ENCODE data around the gene CAMK1D.
"Not testable (repeated sequence)": the region's sequence is repeated elsewhere in the genome, so short reads cannot be mapped to it uniquely, and the experiment has no call there.

DNA sequence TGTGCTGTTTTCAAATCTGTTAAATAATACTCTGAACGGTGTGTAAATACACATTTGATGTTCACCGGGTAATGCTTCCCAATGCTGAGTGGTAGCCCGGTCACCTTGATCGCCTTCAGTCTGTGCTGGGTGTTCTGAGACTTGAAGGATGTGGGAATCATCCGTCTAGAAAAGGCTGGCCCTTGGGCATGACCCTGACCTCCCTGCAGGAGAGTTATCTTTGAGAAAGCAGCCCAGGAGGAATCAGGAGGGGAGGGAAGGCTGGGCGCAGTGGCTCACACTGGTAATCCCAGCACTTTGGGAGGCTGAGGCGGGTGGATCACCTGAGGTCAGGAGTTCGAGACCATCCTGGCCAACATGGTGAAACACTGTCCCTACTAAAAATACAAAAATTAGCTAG, 85.3 kb downstream of the CAMK1D start:
- TF ChIP-seq, protein P1, sequence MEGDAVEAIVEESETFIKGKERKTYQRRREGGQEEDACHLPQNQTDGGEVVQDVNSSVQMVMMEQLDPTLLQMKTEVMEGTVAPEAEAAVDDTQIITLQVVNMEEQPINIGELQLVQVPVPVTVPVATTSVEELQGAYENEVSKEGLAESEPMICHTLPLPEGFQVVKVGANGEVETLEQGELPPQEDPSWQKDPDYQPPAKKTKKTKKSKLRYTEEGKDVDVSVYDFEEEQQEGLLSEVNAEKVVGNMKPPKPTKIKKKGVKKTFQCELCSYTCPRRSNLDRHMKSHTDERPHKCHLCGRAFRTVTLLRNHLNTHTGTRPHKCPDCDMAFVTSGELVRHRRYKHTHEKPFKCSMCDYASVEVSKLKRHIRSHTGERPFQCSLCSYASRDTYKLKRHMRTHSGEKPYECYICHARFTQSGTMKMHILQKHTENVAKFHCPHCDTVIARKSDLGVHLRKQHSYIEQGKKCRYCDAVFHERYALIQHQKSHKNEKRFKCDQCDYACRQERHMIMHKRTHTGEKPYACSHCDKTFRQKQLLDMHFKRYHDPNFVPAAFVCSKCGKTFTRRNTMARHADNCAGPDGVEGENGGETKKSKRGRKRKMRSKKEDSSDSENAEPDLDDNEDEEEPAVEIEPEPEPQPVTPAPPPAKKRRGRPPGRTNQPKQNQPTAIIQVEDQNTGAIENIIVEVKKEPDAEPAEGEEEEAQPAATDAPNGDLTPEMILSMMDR (IDR thresholded peaks at IDR 0.05; ENCODE audit: poor library complexity) = not testable (repeated sequence)
- not testable (repeated sequence) for TF ChIP-seq EZH2 (IDR thresholded peaks at IDR 0.05; ENCODE audit: borderline replicate concordance)

Measured in hepatocyte (in vitro differentiated cells).